ENCODE data around the gene DPP9. TPM values are rescaled to one million over a fixed set of nuclear protein-coding genes. Genes with fewer than 3 reads are reported as not detected.

Gene DPP9
- total and polyA plus RNA-seq, 2 of the 13 experiments (the other 11 are each of a cell fraction or from before 2014, with no cell fraction given) = 8.4 to 25.8 TPM

- TF ChIP-seq ZNF142 (CRISPR knock-in tag; IDR thresholded peaks at IDR 0.05) (no peak), NFIB (CRISPR knock-in tag; IDR thresholded peaks at IDR 0.05; ENCODE audit: borderline replicate concordance) (no peak), GTF2F1 (IDR thresholded peaks at IDR 0.05; ENCODE audit: low read length) (no peak), ZNF552 (CRISPR knock-in tag; IDR thresholded peaks at IDR 0.05; ENCODE audit: borderline replicate concordance) (no peak), MED1 (CRISPR knock-in tag; IDR thresholded peaks at IDR 0.05) (0 out of 2 replicates have a peak, but pooled peaks have one; percentile 18), ELF3 (CRISPR knock-in tag; IDR thresholded peaks at IDR 0.05) (no peak), RERE (CRISPR knock-in tag; IDR thresholded peaks at IDR 0.05; ENCODE audit: low read depth) (no peak), ZNF800 (CRISPR knock-in tag; IDR thresholded peaks at IDR 0.05) (no peak), DNMT3B (CRISPR knock-in tag; conservative IDR thresholded peaks at IDR 0.05) (no peak), MXD3 (CRISPR knock-in tag; IDR thresholded peaks at IDR 0.05) (no peak), PATZ1 (CRISPR knock-in tag; IDR thresholded peaks at IDR 0.05) (peak; percentile 31; the same call in 1 of the 2 replicates), MAX (IDR thresholded peaks at IDR 0.05) (0 out of 2 replicates have a peak, but pooled peaks have one; percentile 32), HNRNPL (IDR thresholded peaks at IDR 0.05; ENCODE audit: low read depth, low read length) (0 out of 2 replicates have a peak, but pooled peaks have one; percentile 45), ZFYVE20 (CRISPR knock-in tag; IDR thresholded peaks at IDR 0.05; ENCODE audit: borderline replicate concordance, low read depth) (no peak)
Observed at GRCh38 chr19:4687396-4687795, 36.2 kb downstream of the DPP9 start (continued).
